GM04503 (cell line): ENCODE measurements around the gene PHF14.
A peak's percentile ranks its signal among the peaks of the same experiment; 100 is the strongest.
"Not testable (repeated sequence)": the region's sequence is repeated elsewhere in the genome, so short reads cannot be mapped to it uniquely, and the experiment has no call there.

Experiments
- DNase-seq: peaks from one replicate; pipeline ENCODE4 v3.0.0-alpha.2; 2012; ENCODE audit warnings: low read depth

PHF14 gene

DNA sequence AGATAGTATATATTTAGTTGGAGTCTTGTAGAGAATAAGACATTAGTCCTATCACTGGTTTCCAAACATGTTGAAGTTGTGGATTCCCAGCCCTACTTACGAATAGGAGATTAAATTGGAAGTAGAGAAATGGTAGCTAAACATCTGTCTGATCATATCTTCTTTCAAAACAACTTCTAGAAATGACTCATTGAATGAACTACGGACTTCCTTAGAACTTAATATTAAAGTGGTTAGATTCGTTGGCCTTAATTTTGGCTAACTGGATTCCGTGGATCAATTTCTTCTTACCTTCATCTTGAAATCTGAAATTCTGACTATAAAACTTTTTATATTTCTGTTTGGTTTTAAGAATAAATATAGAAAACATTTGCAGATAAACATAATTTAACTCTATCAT, 3.4 kb downstream of the PHF14 start:
- DNase-seq = no peak

DNA sequence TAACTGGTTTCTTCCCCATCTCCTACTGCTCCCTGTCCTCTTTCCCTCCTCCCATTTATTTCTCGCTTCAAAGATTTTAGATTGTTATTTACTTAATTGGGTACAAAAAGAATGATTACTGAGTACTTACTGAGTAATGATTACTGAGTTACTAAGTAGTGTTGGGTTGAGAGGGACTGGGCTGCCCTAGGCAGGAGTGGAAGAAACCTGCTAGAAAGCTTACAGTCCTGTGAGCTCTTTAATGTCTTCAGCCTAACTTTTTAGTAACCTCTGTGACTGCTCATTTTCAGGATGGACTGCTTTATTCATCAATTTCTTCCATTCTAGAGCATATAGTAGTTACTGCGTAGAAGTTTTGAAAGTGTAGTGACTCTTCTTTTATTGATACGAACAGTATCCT, 7.6 kb downstream of the PHF14 start:
- DNase-seq = no peak

DNA sequence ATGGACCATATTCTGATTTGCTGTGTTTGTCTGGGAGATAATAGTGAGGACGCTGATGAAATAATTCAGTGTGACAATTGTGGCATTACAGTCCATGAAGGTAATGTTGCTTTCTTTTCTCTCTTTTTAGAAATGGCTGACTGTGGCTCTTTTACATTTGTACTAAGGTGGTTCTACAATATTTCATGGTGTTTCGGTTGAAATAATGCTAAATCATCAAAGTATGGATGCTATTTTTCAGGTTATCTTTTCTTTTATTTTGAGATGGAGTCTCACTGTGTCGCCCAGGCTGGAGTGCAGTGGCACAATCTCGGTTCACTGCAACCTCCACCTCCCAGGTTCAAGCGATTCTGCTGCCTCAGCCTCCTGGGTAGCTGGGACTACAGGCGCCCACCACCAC, 17.1 kb downstream of the PHF14 start:
- DNase-seq = not testable (repeated sequence)

DNA sequence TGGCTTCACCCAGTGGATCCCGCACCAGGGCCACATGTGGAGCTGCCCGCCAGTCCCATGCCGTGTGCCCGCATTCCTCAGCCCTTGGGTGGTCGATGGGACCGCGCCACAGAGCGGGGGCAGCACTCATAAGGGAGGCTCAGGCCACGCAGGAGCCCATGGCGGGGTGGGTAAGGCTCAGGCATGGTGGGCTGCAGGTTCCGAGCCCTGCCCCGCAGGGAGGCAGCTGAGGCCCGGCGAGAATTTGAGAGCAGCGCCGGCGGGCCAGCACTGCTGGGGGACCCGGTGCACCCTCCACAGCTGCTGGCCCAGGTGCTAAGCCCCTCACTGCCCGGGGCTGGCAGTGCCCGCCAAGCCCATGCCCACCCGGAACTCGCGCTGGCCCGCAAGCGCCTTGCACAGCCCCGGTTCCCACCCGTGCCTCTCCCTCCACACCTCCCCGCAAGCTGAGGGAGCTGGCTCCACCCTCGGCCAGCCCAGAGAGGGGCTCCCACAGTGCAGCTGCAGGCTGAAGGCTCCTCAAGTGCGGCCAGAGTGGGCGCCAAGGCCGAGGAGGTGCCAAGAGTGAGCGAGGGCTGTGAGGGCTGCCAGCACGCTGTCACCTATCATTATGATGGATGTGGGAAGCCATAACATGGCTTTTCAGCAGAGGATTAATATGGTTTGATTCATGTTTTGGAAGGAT, 22.0 kb downstream of the PHF14 start:
- DNase-seq = not testable (repeated sequence)

DNA sequence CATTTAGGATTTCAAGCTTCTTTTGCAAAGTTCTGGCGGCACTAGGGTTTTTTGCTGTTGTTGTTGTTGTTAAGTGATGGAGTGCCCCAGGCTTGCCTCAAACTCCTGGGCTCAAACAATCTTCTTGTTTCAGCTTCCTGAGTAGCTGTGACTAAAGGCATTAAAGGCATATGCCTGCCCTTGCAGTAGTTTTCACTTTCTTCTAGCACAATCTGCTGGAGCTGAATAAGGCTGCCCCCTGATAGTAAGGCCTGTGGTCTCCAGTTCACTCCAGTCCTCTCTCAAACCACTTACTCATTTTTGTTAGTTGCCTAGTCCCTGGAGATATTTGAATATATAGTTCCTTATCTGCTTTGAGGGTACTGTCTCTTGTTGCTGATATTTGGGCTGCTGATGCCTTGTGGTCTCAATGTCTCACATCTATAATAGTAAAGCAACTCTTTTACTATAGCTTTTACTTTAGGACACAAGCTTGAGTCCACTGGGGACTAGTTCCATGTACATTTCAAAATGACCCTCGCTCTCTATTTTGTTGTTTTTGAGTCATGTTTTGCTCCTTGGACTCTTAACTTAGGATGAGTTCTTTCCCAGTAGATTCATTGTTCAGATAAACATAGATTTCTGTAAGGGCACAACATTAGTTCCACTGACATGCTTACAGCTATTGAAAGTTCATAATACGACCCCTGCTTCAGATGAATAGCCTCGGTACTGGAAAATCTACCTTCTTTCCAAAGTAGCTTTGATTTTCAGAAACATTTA, 25.5 kb downstream of the PHF14 start:
- no peak for DNase-seq

DNA sequence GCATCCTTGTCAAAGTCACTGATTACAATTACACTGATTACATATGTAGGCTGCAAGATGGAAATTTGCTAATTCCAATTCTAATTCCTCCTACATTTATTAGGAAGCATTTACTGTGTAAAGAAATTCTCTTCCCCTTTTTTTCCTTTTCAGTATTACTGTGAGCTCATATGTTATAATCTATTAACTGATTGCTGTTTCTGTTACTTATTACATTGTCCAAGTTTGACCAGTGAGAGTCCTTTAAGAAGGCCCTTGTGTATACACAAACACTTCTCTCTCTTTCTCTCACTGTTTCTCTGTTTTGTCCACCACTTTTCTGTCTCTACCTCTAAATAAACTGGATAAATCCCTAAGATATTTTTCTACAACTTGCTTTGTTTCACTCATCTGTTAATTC, 31.5 kb downstream of the PHF14 start:
- DNase-seq = no peak

DNA sequence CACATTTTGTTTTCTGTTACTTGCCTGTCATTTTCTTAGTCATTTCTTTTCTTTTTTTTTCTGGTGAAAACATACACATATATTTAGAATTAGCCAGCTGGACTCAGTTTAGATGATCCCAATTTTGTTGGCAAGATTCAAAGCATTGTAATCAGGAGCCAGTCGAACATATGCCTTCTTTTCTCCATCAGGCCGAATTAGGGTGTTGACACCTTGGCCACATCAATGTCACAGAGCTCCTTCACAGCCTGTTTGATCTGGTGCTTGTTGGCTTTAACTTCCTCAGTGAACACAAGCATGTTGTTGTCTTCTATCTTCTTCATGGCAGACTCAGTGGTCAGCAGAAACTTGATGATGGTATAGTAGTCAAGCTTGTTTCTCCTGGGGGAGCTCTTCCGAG, 32.6 kb downstream of the PHF14 start:
- no peak for DNase-seq

DNA sequence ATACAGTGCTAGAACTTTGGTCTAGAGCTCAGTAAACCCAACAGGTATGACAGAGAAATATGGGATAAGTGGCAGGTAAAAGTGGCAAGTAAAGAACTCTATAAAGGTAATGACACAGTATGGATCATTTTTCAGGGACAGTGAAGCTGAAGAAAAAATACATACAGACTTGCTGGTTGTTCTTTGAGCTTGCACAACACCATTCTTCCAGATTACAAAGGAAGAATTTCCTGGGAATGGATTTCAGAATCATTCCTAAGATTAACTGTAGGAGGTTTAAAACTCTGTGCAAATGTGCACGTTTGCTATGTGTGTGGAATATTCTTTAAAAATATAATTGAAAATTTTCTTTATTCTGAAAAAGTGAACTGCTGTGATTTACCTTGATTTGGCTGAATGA, 36.0 kb downstream of the PHF14 start:
- no peak for DNase-seq

DNA sequence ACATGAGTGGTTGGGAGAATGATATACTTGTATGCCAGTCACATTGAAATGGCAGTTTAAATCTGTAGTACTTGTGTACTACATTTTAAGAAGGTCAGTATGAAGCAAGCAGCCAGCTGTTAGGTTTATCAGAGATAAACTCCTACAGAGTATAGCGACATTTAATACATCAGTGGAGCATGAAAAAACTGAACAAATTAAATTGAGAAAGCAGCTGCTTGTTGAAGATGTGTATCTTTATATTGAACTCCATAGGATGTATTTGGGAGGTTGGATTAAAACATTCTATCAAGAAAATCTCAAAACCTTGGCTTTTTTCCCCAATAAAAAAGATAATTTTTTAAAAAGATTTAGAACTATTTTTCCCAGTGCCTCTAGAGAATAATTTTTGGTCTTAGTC, 47.8 kb downstream of the PHF14 start:
- DNase-seq = no peak

DNA sequence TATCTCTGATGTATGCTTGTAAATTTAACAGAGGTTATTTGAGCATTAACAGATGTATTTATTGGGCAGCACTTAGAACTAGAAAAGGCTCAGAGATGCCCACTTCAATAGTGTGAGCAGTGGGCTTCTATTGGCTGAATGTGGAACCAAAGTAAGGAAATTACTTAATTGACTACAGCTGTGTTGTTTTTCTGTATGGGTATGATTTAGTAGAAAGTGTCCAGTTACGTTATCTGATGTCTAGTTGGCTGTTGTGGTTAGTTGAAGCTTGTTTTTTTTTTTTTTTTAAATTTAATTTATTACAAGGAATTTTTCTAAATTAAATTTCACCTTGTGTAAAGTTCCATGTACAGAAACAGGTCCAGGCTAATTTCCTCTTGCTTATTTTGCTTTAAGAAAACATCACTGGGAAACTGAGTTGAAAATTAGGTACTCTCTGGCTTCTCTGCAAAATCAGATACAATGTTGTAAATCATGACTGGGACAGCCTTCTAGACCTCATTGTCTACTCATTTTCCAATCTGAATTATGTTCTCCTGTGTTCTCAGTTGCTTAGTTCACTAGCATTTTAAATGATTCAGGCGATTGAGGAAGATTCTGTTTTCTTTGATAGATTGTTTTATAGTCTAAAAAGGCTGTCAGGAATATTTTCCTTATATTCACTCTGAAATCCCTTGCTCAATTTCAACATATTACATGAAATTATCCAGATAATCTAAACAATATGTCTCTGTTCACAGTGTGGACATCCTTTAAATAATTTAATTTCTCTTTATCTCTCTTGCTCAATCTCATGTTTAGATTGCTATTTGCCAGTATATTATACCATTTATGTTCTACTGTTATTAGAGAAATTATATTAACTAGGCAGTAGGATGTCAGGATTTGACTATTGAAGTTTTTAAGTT, 53.0 kb downstream of the PHF14 start:
- no peak for DNase-seq

DNA sequence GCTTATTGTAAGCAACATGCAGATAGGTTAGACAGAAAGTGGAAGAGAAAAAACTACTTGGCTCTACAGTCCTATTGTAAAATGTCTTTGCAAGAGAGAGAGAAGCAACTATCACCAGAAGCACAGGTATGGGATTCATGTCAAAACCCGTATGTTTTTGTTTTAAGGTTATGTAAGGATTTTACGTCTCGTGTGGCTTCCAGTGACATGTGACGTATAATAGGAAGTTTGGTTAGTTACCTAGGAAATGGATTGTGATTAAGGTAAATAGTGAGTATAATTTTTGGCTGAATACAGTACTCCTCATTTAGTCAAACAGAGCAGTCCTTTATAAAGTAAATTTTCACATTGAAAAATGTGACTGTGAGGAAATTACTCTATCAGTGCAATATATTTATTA, 62.0 kb downstream of the PHF14 start:
- no peak for DNase-seq

DNA sequence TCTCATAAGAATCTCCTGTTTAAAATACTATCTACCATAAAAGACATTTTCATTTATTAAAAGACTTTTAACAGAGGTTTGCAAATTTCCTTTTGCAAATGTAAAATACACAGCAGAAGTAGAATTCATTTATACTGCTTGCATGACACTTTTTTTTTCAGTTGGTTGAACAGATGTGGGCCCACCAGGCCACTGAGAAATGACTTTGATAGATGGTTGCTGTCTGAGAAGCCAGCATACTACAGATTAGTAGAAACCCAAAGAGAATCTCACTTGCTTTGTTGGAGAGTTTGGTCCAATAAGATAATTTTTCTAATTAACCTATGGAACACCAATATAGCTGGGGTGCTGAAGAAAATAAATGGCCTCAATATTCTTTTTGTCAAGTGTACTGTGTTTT, 66.3 kb downstream of the PHF14 start:
- no peak for DNase-seq

DNA sequence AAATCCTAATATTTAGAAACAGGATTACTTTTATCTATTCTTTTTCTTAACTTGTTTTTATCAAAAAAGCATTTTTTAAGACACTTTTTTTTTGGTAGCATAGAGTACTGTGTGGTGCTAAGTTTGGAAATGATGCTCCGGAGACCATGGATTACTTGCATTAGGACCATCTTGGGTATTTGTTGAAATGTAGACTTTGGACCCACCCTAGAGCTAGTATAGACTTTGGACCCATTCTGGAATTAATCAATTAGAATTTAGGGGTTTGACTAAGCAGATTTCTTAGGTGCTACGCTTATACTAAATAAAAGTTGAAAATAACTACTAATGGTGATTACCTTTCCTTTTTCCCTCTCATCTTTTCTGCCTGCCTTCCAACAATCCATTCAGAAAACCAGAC, 80.4 kb downstream of the PHF14 start:
- DNase-seq = no peak

DNA sequence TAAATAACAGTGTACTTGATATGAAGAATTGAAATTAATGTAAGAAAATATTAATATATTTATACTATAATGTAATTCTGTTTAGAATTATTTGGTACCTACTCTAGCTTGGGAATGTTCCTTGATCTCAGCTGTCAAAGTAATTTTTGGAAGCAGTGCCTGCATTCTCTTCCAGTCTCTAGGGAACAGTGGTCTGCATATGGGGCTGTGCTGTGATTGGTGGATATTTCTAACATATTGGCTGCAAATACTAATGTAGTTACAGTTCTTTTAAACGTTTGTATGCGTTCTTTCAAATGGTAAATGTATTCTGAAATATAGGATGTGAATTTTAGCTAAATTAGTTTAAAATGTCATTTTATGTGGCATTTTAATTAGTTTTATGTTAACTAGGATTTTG, 87.2 kb downstream of the PHF14 start:
- DNase-seq = no peak

DNA sequence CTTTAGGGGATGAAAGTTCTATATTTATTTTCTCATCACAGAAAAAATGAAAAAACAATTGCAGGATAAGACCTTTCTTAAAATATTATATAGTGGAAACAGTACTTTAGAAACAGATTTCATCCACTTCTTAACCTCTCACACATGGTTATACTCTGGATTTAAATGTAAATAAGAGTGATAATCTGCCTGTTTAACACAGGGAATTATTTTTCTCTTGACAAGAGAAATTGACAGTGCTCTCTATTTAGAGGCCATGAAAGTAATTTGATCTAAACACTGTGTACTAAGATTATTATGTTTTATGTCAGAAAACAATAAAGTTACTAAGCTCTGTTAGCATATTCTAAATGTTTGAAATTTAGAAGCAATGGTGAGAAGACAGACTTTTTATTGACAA, 88.4 kb downstream of the PHF14 start:
- DNase-seq = no peak

DNA sequence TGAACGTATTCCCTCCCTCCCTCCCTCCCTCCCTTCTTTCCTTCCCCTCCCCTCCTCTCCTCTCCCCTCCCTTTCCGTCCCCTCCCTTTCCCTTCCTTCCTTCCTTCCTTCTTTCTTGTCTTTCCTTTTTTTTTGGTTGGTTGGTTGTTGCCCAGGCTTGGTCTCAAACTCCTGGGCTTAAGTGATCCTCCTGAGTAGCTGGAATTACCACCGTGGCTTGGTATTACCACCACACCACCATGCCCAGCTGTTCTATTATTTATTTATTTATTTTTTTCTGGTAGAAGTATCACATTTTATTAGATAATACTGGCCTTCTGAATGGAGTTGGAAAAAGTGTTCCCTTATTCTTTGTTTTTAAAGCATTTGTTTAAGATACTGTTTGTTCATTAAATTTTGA, 95.9 kb downstream of the PHF14 start:
- DNase-seq = no peak

DNA sequence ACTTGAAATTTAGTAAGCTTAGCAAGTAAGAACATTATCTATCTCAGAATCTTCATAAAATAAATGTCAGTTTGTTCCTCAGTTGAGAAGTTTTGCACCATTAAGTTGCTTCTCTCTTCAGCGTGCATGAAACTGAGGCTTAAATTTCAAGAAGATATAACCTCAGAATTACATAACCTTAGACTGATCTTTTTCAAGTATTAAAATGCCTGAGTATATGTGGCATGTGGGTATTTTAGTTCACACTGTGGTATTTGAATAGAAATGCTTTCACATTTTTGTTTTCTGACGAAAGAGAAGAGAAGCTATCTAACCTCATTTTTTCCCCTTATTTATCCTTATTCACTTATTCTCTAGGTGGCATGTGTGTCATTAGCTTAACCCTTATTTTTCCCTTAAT, 104.1 kb downstream of the PHF14 start:
- DNase-seq = peak; percentile 8

DNA sequence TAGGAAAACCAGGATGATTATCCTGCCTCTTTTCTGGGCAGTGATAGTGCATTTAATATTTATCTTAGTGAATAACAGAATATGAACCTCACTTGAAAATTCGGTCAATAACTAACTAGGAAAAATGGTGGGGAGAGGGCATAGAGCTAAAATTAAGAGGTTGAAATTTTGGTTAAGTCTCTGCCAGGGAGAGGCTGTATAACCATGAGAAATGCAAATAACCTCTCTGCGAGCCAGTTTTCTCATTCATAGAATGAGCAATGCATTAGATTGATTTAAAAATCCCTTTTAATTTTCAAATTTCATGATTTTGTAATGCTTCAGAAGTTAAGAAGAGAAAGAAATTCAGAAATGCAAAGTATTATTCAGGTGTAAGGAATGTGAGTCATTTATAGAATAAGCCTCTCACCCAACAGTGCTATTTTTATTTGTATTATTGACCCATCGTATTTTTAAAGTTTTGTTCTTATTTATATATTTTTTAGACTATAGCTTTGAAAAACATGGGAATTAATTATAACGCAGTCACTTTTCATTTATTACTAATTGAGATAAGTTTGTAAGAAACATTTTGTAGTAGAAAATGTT, 104.7 kb downstream of the PHF14 start:
- DNase-seq = no peak

DNA sequence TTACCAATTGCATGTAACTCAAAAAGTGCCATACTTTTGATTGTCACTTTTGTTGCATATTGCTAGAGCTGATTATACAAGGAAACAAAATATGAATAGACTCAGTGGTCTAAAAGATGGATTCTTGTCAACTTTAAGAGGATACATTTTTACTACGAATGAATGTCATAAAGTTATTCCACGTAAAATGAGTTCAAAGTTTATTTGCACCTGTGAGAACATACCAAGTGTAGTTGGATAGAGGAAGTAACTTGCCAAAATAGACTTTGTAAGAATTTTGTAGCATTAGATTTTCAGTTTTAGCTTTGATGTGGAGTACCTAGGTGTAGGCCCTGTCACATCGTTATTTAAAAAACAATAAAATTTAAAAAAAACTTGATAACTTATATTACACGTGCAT, 106.2 kb downstream of the PHF14 start:
- no peak for DNase-seq

DNA sequence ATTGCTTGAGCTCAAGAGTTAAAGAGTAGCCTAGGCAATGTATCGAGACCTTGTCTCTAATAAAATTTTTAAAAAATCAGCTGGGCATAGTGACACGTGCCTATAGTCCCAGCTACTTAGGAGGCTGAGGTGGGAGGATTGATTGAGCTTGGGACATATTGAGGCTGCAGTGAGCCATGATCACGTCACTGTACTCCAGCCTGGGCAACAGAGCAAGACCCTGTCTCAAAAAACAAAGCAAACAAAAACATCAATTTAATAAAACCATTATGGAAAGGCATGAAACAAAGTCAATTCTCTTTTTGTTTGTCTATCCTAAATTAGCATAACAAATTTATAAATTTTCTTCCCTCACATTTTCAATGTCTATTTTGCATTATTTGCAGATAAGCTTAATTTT, 108.4 kb downstream of the PHF14 start:
- DNase-seq = no peak

DNA sequence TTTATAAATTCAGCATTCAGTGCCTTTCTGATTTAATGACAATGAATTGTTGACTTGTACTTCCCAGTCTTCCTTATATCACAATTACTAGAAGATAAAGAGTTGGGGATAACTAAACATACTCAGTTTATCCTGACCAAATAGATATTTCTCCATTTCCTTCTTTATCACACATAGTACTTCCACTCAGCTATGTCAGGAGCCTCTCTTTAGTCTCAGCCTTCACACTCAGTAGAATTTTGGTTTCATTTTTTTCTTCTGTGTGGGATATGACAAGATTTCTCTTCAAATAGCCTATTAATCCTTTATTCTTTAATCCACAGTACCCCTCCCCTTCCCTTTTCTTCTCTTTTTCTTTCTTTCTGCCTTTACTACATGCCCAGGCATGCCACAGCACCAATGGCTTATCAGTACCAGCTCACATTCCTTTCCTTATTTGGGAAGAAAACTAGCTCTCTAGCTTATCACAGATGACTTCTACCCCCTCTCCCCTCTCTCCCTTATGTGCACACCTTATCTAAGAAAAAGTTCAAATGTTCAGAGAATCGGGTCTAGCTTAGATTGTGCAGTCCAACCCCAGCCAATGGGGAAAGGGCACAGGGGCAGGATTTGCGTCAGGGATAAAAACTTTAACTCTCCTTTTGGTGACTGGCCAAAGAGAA, 109.0 kb downstream of the PHF14 start:
- no peak for DNase-seq

DNA sequence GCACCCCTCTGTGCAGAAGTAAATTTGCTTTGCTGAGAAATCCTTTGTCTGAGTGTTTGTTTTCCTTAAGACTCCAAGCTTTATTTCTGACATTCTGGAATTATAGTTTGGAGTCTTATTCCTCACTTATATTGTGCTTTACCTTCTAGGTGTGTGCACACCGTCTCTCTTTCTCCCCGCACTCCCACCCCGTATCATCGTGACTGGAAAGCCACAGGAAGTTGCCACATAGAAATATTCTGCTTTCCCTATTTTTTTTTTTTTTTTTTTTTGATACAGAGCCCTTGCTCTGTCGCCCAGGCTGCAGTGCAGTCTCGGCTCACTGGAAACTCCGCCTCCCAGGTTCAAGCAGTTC, 109.5 kb downstream of the PHF14 start:
- no peak for DNase-seq
